Parathyroid adenoma (tissue), 2 donors: ENCODE results near the gene BIRC2.

Experiments used
- H2AFZ ChIP-seq: fragments of 300-600 bp; sonication (generic); one replicate; pipeline ENCODE4 v1.7.0; 2017; ENCODE audit warnings: antibody characterized with exemption, mild to moderate bottlenecking
- H3K27ac ChIP-seq: fragments of 300-600 bp; sonication (generic); one replicate; pipeline ENCODE4 v1.7.0; 2017
- H3K27me3 ChIP-seq: fragments of 300-600 bp; sonication (generic); one replicate; pipeline ENCODE4 v1.7.0; 2017; ENCODE audit warnings: low read length; ENCODE audit not compliant: control insufficient read depth, insufficient read depth
- H3K36me3 ChIP-seq: fragments of 300-600 bp; sonication (generic); one replicate; pipeline ENCODE4 v1.7.0; 2017; ENCODE audit warnings: low read length; ENCODE audit not compliant: control insufficient read depth, insufficient read depth
- H3K4me1 ChIP-seq: fragments of 300-600 bp; sonication (generic); one replicate; pipeline ENCODE4 v1.7.0; 2017; ENCODE audit warnings: control low read depth
- H3K4me2 ChIP-seq: fragments of 300-600 bp; sonication (generic); one replicate; pipeline ENCODE4 v1.7.0; 2017; ENCODE audit warnings: low read length
- H3K4me3 ChIP-seq: fragments of 300-600 bp; sonication (generic); one replicate; pipeline ENCODE4 v1.7.0; 2017; ENCODE audit warnings: low read depth, low read length
- H3K79me2 ChIP-seq: fragments of 300-600 bp; sonication (generic); one replicate; pipeline ENCODE4 v1.7.0; 2017; ENCODE audit warnings: control low read depth
- H3K9ac ChIP-seq: fragments of 300-600 bp; sonication (generic); one replicate; pipeline ENCODE4 v1.7.0; 2017; ENCODE audit warnings: mild to moderate bottlenecking
- H3K9me3 ChIP-seq: fragments of 300-600 bp; sonication (generic); one replicate; pipeline ENCODE4 v1.7.0; 2017; ENCODE audit warnings: low read length; ENCODE audit not compliant: control insufficient read depth
- CTCF ChIP-seq: fragments of 300-600 bp; sonication (generic); IDR thresholded peaks from one replicate; pipeline ENCODE4 v1.7.0; 2017; ENCODE audit warnings: antibody characterized with exemption, mild to moderate bottlenecking
- donor health status: primary hyperparathyroidism.

The BIRC2 gene

GRCh38 chr11:102415304-102415916 lies 68.4 kb downstream of the BIRC2 start:
- Histone ChIP-seq H3K9me3 (no peaks in the 10 kb centered on the region), H3K79me2 (no peaks in the 10 kb centered on the region), H3K36me3 (no peaks in the 10 kb centered on the region), H3K4me3 (no peak overlapping the region), H3K27me3 (no peaks in the 10 kb centered on the region), H3K9ac (no peak overlapping the region), H2AFZ (no peak overlapping the region), H3K27ac (no peak overlapping the region), H3K4me2 (no peak overlapping the region), H3K4me1 (no peaks in the 10 kb centered on the region)
- no peak for TF ChIP-seq CTCF

DNA sequence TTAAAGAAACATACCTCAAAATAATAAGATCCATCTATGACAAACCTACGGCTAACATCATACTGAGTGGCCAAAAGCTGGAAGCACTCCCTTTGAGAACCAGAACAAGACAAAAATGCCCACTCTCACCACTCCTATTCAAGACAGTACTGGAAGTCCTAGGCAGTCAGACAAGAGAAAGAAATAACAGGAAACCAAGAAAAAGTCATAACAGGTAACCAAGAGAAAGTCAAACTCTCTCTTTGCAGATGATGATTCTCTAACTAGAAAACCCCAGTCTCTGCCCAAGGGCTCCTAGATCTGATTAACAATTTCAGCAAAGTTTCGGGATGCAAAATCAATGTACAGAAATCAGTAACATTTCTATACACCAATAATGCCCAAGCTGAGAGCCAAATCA lies 70.0 kb downstream of the BIRC2 start:
- no peak overlapping the region for H3K4me3 ChIP-seq
- no peak overlapping the region for H3K27ac ChIP-seq
- H3K79me2 ChIP-seq = no peaks in the 10 kb centered on the region
- no peaks in the 10 kb centered on the region for H3K9me3 ChIP-seq
- H3K36me3 ChIP-seq = no peaks in the 10 kb centered on the region
- no peak for TF ChIP-seq CTCF
- H2AFZ ChIP-seq = no peak overlapping the region
- H3K27me3 ChIP-seq = no peaks in the 10 kb centered on the region
- H3K4me2 ChIP-seq = no peak overlapping the region
- no peak overlapping the region for H3K9ac ChIP-seq
- no peaks in the 10 kb centered on the region for H3K4me1 ChIP-seq

DNA sequence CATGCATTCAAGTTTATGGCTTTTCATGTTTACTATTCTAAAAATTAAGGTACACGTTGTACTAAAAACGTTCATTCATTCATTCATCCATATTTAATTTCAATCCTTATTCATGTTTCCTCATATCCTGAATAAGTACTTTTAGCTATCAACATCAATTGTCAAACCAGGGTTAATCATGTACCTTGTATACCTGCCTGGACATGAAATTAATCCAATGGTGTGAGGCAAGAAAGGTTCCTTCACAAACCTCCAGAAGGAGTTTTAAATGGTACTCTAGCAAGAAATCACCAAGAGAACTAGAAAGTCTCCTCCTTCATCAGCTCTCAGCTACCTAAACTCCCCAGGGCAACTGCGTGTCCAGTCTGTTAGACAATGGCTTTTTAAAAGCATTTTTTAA lies 72.2 kb downstream of the BIRC2 start:
- H2AFZ ChIP-seq = no peak overlapping the region
- H3K27me3 ChIP-seq = no peaks in the 10 kb centered on the region
- no peak overlapping the region for H3K27ac ChIP-seq
- H3K9me3 ChIP-seq = no peaks in the 10 kb centered on the region
- no peaks in the 10 kb centered on the region for H3K4me1 ChIP-seq
- H3K4me3 ChIP-seq = no peak overlapping the region
- no peaks in the 10 kb centered on the region for H3K36me3 ChIP-seq
- no peak for TF ChIP-seq CTCF
- H3K9ac ChIP-seq = no peak overlapping the region
- H3K79me2 ChIP-seq = no peaks in the 10 kb centered on the region
- no peak overlapping the region for H3K4me2 ChIP-seq

GRCh38 chr11:102420547-102420946 lies 73.5 kb downstream of the BIRC2 start:
- no peak overlapping the region for H2AFZ ChIP-seq

More at GRCh38 chr11:102420547-102420946, 73.5 kb downstream of the BIRC2 start:
- TF ChIP-seq CTCF = no peak
- Histone ChIP-seq H3K4me2 (no peak overlapping the region), H3K36me3 (no peaks in the 10 kb centered on the region), H3K79me2 (no peaks in the 10 kb centered on the region), H3K9ac (no peak overlapping the region), H3K9me3 (no peaks in the 10 kb centered on the region), H3K4me1 (no peaks in the 10 kb centered on the region), H3K27ac (no peak overlapping the region), H3K4me3 (no peak overlapping the region), H3K27me3 (no peaks in the 10 kb centered on the region)
